ENCODE measurements around the gene MKRN2.

Gene MKRN2

GRCh38 chr3:12566976-12567375 lies 10.1 kb downstream of the MKRN2 start:
- no peak for TF ChIP-seq CTCF (IDR thresholded peaks at IDR 0.05; ENCODE audit: low read depth, low read length)

GRCh38 chr3:12568747-12569146 lies 11.9 kb downstream of the MKRN2 start:
- H3K4me3 ChIP-seq (ENCODE audit: low read depth, low read length), result no peak overlapping the region
- TF ChIP-seq CTCF (IDR thresholded peaks at IDR 0.05; ENCODE audit: low read depth, low read length), result no peak

More at GRCh38 chr3:12566976-12567375, 10.1 kb downstream of the MKRN2 start:
- no peak overlapping the region for H3K4me3 ChIP-seq (ENCODE audit: low read depth, low read length)

GRCh38 chr3:12569836-12570235 lies 12.9 kb downstream of the MKRN2 start:
- H3K4me3 ChIP-seq (ENCODE audit: low read depth, low read length), result no peak overlapping the region
- TF ChIP-seq CTCF (IDR thresholded peaks at IDR 0.05; ENCODE audit: low read depth, low read length), result no peak

DNA sequence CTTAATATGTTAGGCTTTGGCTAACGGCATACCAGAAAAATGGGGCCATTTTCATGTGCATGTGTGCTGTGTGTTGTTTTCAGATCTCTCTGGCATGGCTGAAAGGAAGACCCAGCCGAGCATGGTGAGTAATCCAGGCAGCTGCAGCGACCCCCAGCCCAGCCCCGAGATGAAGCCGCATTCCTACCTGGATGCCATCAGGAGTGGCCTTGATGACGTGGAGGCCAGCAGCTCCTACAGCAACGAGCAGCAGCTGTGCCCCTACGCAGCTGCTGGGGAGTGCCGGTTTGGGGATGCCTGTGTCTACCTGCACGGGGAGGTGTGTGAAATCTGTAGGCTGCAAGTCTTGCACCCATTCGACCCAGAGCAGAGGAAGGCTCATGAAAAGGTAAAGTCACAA lies 15.1 kb downstream of the MKRN2 start:
- no peak for TF ChIP-seq CTCF (IDR thresholded peaks at IDR 0.05; ENCODE audit: low read depth, low read length)
- H3K4me3 ChIP-seq (ENCODE audit: low read depth, low read length), result no peak overlapping the region

DNA sequence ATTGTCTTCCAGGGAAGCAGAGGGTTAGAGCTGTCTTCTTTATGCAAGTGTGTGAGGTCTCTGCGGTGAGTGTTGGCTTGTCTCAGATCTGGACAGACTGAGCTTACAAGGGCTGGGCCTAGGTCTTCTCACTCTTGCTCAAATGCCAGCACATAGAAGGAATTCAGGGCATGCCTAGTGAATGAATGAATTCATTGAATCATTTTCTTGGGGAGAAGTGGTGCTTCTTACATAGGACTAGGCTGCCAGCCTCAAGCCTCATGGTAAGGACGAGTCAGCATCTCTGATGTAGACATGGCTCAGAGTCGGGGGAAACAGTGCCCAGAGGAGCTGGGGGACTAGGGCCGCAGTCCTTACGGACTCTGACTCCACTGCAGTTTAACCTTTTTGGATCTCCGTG lies 17.2 kb downstream of the MKRN2 start:
- no peak overlapping the region for H3K4me3 ChIP-seq (ENCODE audit: low read depth, low read length)
- TF ChIP-seq CTCF (IDR thresholded peaks at IDR 0.05; ENCODE audit: low read depth, low read length), result no peak

- H3K4me3 ChIP-seq (ENCODE audit: low read depth, low read length), result no peak overlapping the region
- no peak for TF ChIP-seq CTCF (IDR thresholded peaks at IDR 0.05; ENCODE audit: low read depth, low read length)
These were observed 17.8 kb downstream of the MKRN2 start for GRCh38 chr3:12574661-12575060.

- no peak for TF ChIP-seq CTCF (IDR thresholded peaks at IDR 0.05; ENCODE audit: low read depth, low read length)
- no peak overlapping the region for H3K4me3 ChIP-seq (ENCODE audit: low read depth, low read length)
These were observed 20.5 kb downstream of the MKRN2 start for GRCh38 chr3:12577379-12577778.
